GM18505 (cell line): Measurements from ENCODE around the gene LIPE.

Experiments
- ATAC-seq: cut with Tn5 transposase; IDR thresholded peaks from one replicate; pipeline ENCODE4 v1.9.1; 2021; ENCODE audit not compliant: unreplicated experiment
- POLR2A ChIP-seq: IDR thresholded peaks from 4 replicates; pipeline ENCODE4 v1.6.1; 2011; ENCODE audit warnings: borderline replicate concordance; ENCODE audit not compliant: insufficient read depth, insufficient read length; ENCODE audit errors: extremely low read depth

The LIPE gene, protein sequence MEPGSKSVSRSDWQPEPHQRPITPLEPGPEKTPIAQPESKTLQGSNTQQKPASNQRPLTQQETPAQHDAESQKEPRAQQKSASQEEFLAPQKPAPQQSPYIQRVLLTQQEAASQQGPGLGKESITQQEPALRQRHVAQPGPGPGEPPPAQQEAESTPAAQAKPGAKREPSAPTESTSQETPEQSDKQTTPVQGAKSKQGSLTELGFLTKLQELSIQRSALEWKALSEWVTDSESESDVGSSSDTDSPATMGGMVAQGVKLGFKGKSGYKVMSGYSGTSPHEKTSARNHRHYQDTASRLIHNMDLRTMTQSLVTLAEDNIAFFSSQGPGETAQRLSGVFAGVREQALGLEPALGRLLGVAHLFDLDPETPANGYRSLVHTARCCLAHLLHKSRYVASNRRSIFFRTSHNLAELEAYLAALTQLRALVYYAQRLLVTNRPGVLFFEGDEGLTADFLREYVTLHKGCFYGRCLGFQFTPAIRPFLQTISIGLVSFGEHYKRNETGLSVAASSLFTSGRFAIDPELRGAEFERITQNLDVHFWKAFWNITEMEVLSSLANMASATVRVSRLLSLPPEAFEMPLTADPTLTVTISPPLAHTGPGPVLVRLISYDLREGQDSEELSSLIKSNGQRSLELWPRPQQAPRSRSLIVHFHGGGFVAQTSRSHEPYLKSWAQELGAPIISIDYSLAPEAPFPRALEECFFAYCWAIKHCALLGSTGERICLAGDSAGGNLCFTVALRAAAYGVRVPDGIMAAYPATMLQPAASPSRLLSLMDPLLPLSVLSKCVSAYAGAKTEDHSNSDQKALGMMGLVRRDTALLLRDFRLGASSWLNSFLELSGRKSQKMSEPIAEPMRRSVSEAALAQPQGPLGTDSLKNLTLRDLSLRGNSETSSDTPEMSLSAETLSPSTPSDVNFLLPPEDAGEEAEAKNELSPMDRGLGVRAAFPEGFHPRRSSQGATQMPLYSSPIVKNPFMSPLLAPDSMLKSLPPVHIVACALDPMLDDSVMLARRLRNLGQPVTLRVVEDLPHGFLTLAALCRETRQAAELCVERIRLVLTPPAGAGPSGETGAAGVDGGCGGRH

DNA sequence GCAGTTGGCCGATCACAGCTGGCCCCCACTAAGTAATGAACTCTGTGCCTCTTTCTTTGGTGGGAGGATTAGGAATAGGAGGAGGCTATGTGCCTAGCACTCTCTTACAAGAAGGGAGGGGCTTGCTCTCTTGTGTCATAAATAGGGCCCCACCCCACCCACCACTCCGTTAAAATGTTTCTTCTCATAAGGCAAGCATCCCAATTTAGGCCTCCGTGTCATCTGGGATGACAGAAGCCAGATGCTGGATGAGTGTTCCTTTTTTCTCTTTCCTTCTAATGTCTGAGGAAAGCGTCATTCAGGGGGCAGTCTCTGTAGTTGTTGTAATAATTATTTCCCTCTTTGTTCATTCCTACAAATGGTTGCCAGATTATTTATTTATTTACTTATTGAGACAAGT lies at the start of gene LIPE:
Gene LIPE (minus strand): TSS at position 76 of the 400 bp plus-strand sequence. CDS start 239 bp downstream, outside the sequence.
- no peak for TF ChIP-seq POLR2A
- no peak for ATAC-seq

DNA sequence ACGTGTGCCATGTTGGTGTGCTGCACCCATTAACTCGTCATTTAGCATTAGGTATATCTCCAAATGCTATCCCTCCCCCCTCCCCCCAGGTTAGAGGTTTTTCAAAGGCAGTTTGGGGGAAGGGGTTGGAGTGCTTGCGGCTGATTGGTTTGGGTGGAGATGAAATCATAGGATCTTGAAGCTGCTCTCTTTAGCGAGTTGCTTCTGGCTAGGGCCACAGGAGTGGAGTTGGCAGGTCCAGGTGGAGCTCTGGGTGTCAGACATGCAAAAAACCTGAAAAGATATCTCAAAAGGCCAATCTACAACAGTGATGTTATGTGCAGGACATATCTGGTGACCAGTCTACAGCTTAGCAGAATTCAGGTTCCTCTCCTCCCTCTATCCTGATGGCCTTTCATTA lies 48.2 kb upstream of the LIPE start:
- no peak for TF ChIP-seq POLR2A
- no peak for ATAC-seq

DNA sequence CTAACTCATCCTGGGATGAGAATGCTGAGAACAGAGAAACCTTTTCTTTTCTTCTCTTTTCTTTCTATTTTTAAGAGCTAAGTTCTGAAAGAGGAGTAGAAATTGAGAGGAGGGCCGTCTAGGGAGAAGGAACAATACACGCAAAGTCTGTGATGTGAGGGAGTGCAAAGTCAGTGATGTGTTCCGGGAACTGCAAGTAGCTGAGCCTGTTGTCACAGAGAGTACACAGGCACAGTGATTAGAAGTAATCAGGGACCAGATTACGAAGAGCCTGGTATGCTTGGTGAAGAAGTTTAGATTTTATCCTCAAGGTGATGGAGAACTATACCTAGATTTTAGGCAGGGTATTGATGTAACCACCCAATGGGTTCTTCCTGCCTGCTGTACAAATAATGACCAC lies 47.6 kb upstream of the LIPE start:
- ATAC-seq: no peak
- TF ChIP-seq POLR2A: no peak

DNA sequence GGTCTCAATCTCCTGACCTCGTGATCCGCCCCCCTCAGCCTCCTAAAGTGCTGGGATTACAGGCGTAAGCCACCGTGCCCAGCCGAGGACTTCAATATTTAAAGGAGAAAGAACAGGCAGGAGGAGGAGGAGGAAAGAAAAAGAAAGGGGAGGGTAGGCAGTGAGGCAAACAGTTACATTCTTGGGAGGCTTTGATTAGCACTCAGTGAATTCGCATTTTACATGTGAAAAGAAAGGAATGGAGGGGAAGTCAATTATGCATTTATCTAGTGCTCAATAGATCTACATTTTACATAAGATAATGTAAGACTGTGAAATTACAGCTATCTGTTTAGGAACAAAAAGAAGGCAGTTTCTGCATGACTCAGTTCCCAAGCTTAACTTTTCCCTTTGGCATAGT lies 46.5 kb upstream of the LIPE start:
- TF ChIP-seq POLR2A: no peak
- no peak for ATAC-seq

DNA sequence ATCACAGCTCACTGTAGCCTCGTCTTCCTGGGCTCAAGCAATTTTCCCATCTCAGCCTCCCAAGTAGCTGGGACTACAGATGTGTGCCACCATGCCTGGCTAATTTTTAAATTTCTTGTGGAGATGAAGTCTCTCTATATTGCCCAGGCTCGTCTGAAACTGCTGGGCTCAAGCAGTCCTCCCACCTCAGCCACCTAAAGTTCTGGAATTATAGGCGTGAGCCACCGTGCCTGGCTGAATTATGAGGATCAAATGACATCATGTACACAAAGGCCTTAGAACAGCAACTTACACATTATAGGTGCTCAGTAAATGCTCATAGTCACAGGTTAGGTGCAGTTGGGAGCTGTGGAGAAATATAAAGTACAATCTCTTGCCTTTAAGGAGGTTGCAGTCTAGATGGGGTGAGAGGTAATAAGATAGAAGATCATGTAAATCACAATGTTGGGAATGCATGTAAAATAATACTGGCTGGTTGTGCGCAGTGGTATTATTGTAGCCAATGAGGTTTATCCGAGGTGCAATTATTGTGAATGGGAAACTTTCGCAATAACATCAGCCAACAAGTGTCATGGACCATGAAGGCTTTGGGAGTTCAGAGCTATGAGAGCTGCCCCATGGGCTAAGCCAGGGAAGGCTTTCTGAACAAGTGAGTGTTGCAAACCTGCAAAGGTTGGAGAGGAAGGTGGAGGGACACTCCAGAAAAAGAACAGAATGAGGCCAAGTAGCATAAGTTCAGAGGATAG lies 45.4 kb upstream of the LIPE start:
- ATAC-seq: no peak
- no peak for TF ChIP-seq POLR2A

DNA sequence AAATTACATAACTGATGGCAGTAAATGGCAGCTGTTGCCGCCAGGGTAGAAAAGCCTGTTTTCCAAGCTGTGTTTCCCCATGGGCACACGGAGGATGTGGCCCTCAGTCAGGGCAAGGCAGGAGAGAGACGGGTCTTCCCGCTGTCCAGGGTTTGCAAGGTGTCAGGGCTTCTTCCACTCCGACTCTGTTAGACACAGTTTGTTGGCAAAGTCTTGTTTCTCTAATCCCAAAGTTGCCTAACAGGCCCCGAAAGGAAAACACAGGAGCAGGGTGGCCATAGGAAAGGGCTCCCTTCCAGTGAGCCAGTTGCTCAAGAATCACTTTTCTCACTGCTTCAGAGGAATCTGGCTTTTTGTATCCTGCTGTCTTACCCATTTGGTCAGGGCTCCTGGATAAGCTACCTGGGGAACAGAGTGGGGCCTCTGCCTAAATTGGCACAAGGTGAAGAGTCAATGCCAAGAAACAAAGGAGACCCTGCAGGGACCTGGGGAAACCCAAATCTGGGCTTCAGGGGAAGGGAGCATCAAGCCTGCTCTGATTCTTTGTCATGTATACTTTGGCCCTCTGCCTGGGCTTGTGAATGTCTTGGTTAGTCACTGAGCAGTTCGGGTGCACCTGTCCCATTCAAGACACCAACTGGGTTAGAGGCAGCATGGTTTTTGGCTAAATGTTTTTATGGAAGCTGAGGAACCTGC lies 44.5 kb upstream of the LIPE start:
- ATAC-seq: no peak
- no peak for TF ChIP-seq POLR2A

DNA sequence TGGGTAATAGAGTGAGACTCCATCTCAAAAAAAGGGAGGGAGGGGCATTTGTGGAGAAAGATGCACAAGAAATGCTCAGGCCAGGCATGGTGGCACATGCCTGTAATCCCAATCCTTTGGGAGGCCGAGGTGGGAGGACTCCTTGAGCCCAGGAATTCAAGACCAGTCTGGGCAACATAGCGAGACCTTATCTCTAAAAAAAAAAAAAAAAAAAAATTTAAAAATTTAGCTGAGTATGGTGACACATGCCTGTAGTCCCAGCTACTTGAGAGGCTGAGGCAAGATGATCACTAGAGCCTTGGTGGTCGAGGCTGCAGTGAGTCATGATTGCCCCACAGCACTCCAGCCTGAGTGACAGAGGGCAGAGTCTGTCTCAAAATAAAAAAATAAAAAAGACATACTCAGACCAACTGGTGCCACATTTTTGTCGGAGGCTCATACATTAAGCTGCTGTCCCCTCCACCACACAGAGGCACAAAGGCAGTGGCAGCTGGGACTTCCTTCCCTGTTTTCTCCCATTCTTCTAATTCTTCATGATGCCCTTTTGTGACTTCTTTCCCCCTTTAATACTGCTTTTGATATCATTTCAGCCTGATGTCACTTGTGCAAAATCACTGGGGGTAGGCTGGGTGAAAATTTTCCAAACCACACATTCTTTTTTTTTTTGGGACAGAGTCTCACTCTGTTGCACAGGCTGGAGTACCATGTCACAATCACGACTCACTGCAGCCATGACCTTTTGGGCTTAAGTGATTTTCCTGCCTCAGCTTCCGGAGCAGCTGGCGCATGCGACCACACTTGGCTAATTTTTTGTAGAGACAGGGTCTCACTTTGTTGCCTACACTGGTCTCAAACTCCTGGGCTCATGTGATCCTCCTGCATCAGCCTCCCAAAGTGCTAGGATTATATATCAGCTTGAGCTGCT lies 42.4 kb upstream of the LIPE start:
- ATAC-seq: no peak

DNA sequence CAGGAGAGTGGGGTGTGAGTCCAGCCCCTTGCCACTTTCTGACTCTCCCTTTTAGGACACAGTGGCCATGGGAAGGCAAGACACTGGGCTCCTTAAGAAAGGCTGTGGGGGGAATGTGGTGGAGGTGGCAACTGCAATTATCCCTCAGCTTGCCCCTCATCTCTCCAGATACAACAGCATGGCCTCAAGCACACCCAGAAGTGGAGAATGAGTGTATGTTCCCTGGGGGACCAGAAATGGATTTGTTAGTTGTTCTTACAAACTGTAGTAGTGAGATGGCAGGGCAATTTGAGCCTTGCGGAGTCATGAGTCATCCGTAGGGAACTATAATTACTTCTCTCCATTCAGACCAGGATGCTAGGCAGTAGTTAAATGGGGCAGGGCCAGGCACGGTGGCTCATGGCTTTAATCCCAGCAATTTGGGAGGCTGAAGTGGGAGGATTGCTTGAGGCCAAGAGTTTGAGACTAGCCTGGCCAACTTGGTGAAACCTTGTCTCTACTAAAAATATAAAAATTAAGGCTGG lies 41.1 kb upstream of the LIPE start:
- ATAC-seq: no peak
- no peak for TF ChIP-seq POLR2A

More for the DNA sequence above, 42.4 kb upstream of the LIPE start:
- no peak for TF ChIP-seq POLR2A

DNA sequence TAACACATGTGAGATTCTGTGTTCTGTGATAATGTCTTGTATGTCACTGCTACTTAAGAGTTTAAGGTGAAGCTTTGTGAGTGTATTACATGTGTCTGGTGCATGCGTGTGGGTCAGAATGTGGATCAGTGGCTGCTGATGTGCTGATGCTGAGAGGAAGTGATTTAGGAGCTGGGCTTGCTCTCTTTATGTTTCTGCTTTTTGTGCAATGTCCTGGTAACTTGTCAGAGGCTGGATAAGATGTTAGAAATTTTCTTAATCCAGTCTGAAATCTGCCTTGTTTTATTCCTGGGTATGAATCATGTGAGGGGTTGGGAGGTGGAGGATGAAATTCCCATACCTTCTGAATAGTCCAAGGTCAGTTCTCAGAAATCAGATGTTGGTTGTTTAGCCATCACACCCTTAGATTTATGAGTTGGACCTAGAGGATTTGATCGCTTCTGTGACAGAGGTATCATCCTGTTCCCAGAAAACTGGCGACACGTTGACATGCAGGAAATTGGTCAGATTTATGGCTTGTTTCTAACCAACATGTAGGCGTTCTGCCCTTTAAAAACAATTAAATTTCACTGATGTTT lies 40.1 kb upstream of the LIPE start:
- no peak for TF ChIP-seq POLR2A
- ATAC-seq: no peak

DNA sequence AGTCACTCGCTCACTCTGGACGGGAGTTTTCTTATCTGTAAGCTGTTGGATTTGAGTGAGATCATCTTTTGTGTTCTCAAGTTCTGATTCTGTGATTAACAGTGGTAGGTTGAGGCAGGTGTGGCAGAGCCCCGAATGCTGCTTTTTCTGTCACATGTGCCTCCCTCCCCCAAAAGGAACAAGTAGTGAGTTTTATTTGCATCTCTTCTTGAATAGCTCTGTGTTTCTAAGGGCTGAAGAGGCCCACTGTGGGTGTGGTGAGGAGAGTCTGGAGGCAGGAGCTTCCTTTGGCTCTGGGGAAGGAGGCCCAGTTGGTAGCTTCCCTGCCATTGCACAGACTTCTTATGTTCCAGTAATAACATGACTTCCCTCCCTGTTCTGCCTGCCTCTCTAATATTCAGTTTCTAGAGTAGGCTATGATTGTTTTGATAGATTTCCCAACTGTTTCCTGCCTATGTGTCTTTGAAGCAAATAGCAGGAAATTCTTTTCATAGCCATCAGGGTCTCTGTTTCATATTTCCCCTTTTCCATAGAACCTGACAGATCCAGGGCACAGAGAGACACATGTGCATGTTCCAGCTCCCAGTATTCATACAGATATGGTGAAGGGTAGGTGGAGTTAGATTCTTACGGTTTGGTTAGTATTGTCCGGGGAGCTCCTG lies 39.5 kb upstream of the LIPE start:
- TF ChIP-seq POLR2A: no peak
- ATAC-seq: no peak

DNA sequence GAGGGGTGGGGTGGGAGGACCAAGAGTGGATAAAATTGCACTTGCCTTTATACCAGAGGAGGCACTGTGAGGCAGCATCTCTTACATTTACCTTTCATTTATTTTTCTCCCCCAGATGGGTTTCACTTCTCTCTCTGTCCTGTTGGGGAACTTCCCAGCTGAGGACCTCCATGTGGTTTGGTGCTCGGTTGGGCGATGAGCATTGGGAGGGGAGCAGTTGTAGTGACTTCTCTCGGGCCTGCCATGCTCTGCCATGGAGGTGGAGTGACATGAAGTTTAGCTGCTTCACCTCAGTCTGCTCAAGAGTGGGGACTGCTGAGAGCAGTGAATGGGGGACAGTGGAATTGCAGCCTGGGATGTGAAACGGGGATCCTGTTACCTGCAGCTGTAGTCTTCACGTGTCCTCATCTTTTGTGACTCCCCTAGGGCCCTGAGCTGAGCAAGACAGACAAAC lies 38.7 kb upstream of the LIPE start:
- peak; percentile 69 for ATAC-seq
- TF ChIP-seq POLR2A: peak; percentile 29
